HG02870 (cell line): Measurements from ENCODE around the gene MPZL2.

Experiments
- ATAC-seq: cut with Tn5 transposase; IDR thresholded peaks from one replicate; pipeline ENCODE4 v1.9.1; 2021; ENCODE audit warnings: mild to moderate bottlenecking, moderate library complexity; ENCODE audit not compliant: unreplicated experiment

Gene MPZL2

GRCh38 chr11:118223570-118223969 is 40.5 kb downstream of the MPZL2 start:
- no peak for ATAC-seq

- ATAC-seq = no peak
Measured at GRCh38 chr11:118222437-118222836, 41.7 kb downstream of the MPZL2 start.

GRCh38 chr11:118221419-118221818 is 42.7 kb downstream of the MPZL2 start:
- ATAC-seq = no peak

GRCh38 chr11:118219732-118220131 is 44.4 kb downstream of the MPZL2 start:
- no peak for ATAC-seq

- no peak for ATAC-seq
Measured at GRCh38 chr11:118219244-118219643, 44.9 kb downstream of the MPZL2 start.

GRCh38 chr11:118217575-118217974 is 46.5 kb downstream of the MPZL2 start:
- ATAC-seq = no peak

GRCh38 chr11:118216621-118217481 is 47.2 kb downstream of the MPZL2 start:
- peak; percentile 46 for ATAC-seq

- ATAC-seq = no peak
Measured at GRCh38 chr11:118215765-118216164, 48.3 kb downstream of the MPZL2 start.

GRCh38 chr11:118215262-118215661 is 48.8 kb downstream of the MPZL2 start:
- no peak for ATAC-seq

- ATAC-seq = peak; percentile 44
Measured at GRCh38 chr11:118214210-118214914, 49.7 kb downstream of the MPZL2 start.

GRCh38 chr11:118213781-118214180 is 50.3 kb downstream of the MPZL2 start:
- ATAC-seq = no peak

- ATAC-seq = no peak
Measured at GRCh38 chr11:118213201-118213600, 50.9 kb downstream of the MPZL2 start.

GRCh38 chr11:118212781-118213191 is 51.3 kb downstream of the MPZL2 start:
- ATAC-seq = no peak

GRCh38 chr11:118212131-118212725 is 51.9 kb downstream of the MPZL2 start:
- no peak for ATAC-seq

- no peak for ATAC-seq
Measured at GRCh38 chr11:118211006-118211405, 53.1 kb downstream of the MPZL2 start.

- ATAC-seq = no peak
Measured at GRCh38 chr11:118210323-118210722, 53.8 kb downstream of the MPZL2 start.

GRCh38 chr11:118209033-118209432 is 55.1 kb downstream of the MPZL2 start:
- no peak for ATAC-seq

- no peak for ATAC-seq
Measured at GRCh38 chr11:118207079-118207478, 57.0 kb downstream of the MPZL2 start.

GRCh38 chr11:118206391-118207031 is 57.6 kb downstream of the MPZL2 start:
- no peak for ATAC-seq

- ATAC-seq = no peak
Measured at GRCh38 chr11:118205606-118206378, 58.3 kb downstream of the MPZL2 start.
